GM12801 (cell line): ENCODE results near the gene ZW10.

Experiments
- TF ChIP-seq, protein P1 (sequence below): IDR thresholded peaks from one replicate; pipeline ENCODE4 v1.5.1; 2011; ENCODE audit warnings: control low read depth; ENCODE audit not compliant: insufficient read length; ENCODE audit errors: extremely low read depth

Gene ZW10

GRCh38 chr11:113683481-113684046, 89.9 kb downstream of the ZW10 start:
- TF ChIP-seq, protein P1, sequence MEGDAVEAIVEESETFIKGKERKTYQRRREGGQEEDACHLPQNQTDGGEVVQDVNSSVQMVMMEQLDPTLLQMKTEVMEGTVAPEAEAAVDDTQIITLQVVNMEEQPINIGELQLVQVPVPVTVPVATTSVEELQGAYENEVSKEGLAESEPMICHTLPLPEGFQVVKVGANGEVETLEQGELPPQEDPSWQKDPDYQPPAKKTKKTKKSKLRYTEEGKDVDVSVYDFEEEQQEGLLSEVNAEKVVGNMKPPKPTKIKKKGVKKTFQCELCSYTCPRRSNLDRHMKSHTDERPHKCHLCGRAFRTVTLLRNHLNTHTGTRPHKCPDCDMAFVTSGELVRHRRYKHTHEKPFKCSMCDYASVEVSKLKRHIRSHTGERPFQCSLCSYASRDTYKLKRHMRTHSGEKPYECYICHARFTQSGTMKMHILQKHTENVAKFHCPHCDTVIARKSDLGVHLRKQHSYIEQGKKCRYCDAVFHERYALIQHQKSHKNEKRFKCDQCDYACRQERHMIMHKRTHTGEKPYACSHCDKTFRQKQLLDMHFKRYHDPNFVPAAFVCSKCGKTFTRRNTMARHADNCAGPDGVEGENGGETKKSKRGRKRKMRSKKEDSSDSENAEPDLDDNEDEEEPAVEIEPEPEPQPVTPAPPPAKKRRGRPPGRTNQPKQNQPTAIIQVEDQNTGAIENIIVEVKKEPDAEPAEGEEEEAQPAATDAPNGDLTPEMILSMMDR, result no peak
